Activated CD4-positive, alpha-beta T cell treated with anti-CD3 and anti-CD28 coated beads for 36 hours (primary cell): Measurements from ENCODE around the gene TMEM213. TPM values are rescaled to one million over a fixed set of nuclear protein-coding genes. Genes with fewer than 3 reads are reported as not detected.
"Not testable (repeated sequence)": the region's sequence is repeated elsewhere in the genome, so short reads cannot be mapped to it uniquely, and the experiment has no call there.

Experiments used
- ATAC-seq: fragments of 200-7000 bp; cut with Tn5 transposase; one replicate; pipeline ENCODE4 v1.10.0; 2021; ENCODE audit warnings: mild to moderate bottlenecking, moderate library complexity
- CTCF ChIA-PET: fragments of 350-600 bp; sonication (Branson Sonifier 250); formaldehyde crosslinking; loops from one replicate; lab custom pipeline; 2021; ENCODE audit warnings: antibody characterized with exemption; lab: Charles Lee
- POLR2A ChIA-PET: fragments of 350-600 bp; sonication (Branson Sonifier 250); formaldehyde crosslinking; loops from one replicate; lab custom pipeline; 2021; ENCODE audit warnings: antibody characterized with exemption, inconsistent platforms; lab: Charles Lee
- DNase-seq: peaks from one replicate; pipeline ENCODE4 v3.0.0-alpha.2; 2020
- H3K27ac Mint-ChIP-seq: one replicate; pipeline ENCODE4 v1.8.0; 2021; ENCODE audit warnings: mixed read lengths
- H3K27me3 Mint-ChIP-seq: one replicate; pipeline ENCODE4 v1.8.0; 2021; ENCODE audit warnings: mixed read lengths
- H3K36me3 Mint-ChIP-seq: one replicate; pipeline ENCODE4 v1.8.0; 2021; ENCODE audit warnings: low read depth, mixed read lengths
- H3K4me1 Mint-ChIP-seq: one replicate; pipeline ENCODE4 v1.8.0; 2021; ENCODE audit warnings: mixed read lengths
- H3K4me3 Mint-ChIP-seq: one replicate; pipeline ENCODE4 v1.8.0; 2021; ENCODE audit warnings: mild to moderate bottlenecking, moderate library complexity, mixed read lengths
- H3K9me3 Mint-ChIP-seq: one replicate; pipeline ENCODE4 v1.8.0; 2021; ENCODE audit warnings: low read depth, mixed read lengths
- intact Hi-C, 2 experiments: fragments of 100-400 bp; cut with DNase I in 1 of 2; cut with micrococcal nuclease in 1 of 2; formaldehyde crosslinking; loops; one replicate each; pipeline versions ENCODE4 v1.14.2 to v1.15.1; 2022 to 2024; cut with DNase I, micrococcal nuclease
- total RNA-seq, 2 experiments: library from RNA; stranded (reverse); gene quantifications; one replicate each; pipeline ENCODE4 v1.2.3, GENCODE V29; 2021

TMEM213 gene
- total RNA-seq, 2 experiments from 2014 or later = not detected

GRCh38 chr7:138756591-138757242 lies 41.1 kb upstream of the TMEM213 start:
- DNase-seq (no peak), ATAC-seq (no peak)
- Mint-ChIP-seq H3K4me1 (peaks cover 40% of the 10 kb centered on the region), H3K27me3 (no peaks in the 10 kb centered on the region), H3K36me3 (no peaks in the 10 kb centered on the region), H3K9me3 (no peaks in the 10 kb centered on the region), H3K27ac (peak overlapping the region; percentile 58), H3K4me3 (no peak overlapping the region)
- ChIA-PET CTCF (interaction anchor here (1.0 kb wide), 1 partner anchor 130 kb away, joined by 3 read pairs; no protein-coding TSS in a partner anchor), POLR2A (no interaction called here)
- intact Hi-C loops = no loop called here

- Mint-ChIP-seq H3K4me1 (no peaks in the 10 kb centered on the region), H3K9me3 (no peaks in the 10 kb centered on the region), H3K27ac (no peak overlapping the region), H3K36me3 (no peaks in the 10 kb centered on the region), H3K4me3 (no peak overlapping the region), H3K27me3 (no peaks in the 10 kb centered on the region)
- POLR2A ChIA-PET = interaction anchor here (0.6 kb wide), 1 partner anchor 73 kb away, joined by 3 read pairs; no protein-coding TSS in a partner anchor
- CTCF ChIA-PET = interaction anchor here (0.7 to 1.2 kb wide), 2 partner anchors 55 to 767 kb away, joined by 4 to 5 read pairs; partner anchors contain the start of gene CREB3L2
- DNase-seq (no peak), ATAC-seq (no peak)
- intact Hi-C loops = no loop called here
Observed at GRCh38 chr7:138768241-138768640, 29.6 kb upstream of the TMEM213 start.

- no peaks in the 10 kb centered on the region for H3K27me3 Mint-ChIP-seq
- no peak for DNase-seq
- no peaks in the 10 kb centered on the region for H3K4me1 Mint-ChIP-seq
- no peaks in the 10 kb centered on the region for H3K36me3 Mint-ChIP-seq
- no peak for ATAC-seq
- H3K9me3 Mint-ChIP-seq = no peaks in the 10 kb centered on the region
- no peak overlapping the region for H3K27ac Mint-ChIP-seq
- H3K4me3 Mint-ChIP-seq = no peak overlapping the region
- POLR2A ChIA-PET = no interaction called here
- CTCF ChIA-PET = interaction anchor here (0.7 kb wide), 1 partner anchor 19 kb away, joined by 3 read pairs; no protein-coding TSS in a partner anchor
- intact Hi-C loops = no loop called here
Observed at GRCh38 chr7:138770904-138771303, 26.9 kb upstream of the TMEM213 start.

DNA sequence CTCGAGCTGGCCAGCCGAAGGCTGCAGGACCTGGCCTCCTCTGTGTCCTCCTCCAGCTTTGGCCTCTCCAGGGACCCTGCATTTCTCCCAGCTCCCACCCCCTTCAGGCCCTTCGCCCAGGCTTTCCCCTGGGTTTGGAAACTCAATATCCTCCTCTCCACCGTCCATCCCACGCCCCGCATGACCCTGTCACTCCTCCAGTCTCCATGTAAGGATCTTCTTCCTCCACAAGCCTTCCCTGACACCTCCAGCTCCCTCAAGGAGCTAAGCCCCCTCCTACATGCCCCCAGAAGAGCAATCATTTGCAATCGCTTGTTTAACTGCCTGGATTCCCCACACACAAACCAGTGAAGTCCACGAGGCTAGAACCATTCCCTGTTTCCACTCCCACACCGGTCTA lies 24.6 kb upstream of the TMEM213 start:
- H3K27me3 Mint-ChIP-seq = no peaks in the 10 kb centered on the region
- CTCF ChIA-PET = interaction anchor here (0.7 kb wide), 1 partner anchor 193 kb away, joined by 3 read pairs; no protein-coding TSS in a partner anchor
- no peaks in the 10 kb centered on the region for H3K36me3 Mint-ChIP-seq
- no peak overlapping the region for H3K27ac Mint-ChIP-seq
- ATAC-seq (no peak), DNase-seq (no peak)
- H3K9me3 Mint-ChIP-seq = no peaks in the 10 kb centered on the region
- no peak overlapping the region for H3K4me3 Mint-ChIP-seq
- no peaks in the 10 kb centered on the region for H3K4me1 Mint-ChIP-seq
- intact Hi-C loops = no loop called here
- POLR2A ChIA-PET = no interaction called here

DNA sequence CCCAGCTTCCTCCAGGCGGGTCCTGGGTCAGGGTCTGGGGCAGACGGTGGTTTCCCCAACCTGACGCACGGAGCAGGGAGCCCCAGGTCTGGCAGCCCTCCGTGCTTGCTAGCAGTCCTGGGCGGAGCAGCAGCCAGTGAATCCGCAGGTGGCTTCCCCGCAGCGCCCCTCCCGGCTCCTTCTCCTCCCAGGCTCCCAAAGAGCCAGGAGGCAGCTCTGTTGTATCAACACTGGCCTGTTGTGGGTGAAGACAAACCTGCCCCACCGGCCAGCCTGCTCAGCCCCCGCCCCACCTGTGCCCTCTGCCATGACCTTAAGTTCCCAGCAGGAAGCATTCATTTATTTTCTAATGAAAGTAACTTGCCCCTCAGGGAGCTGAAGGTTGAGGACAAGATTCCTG lies 24.0 kb upstream of the TMEM213 start:
- DNase-seq (no peak), ATAC-seq (no peak)
- Mint-ChIP-seq H3K4me3 (no peak overlapping the region), H3K36me3 (no peaks in the 10 kb centered on the region), H3K27ac (no peak overlapping the region), H3K27me3 (no peaks in the 10 kb centered on the region), H3K4me1 (no peaks in the 10 kb centered on the region), H3K9me3 (no peaks in the 10 kb centered on the region)
- ChIA-PET CTCF (no interaction called here), POLR2A (no interaction called here)
- intact Hi-C loops = no loop called here

GRCh38 chr7:138776166-138776833 lies 21.5 kb upstream of the TMEM213 start:
- Mint-ChIP-seq H3K27me3 (no peaks in the 10 kb centered on the region), H3K27ac (no peak overlapping the region), H3K36me3 (no peaks in the 10 kb centered on the region), H3K9me3 (peaks cover 1% of the 10 kb centered on the region), H3K4me3 (no peak overlapping the region), H3K4me1 (no peaks in the 10 kb centered on the region)
- CTCF ChIA-PET = no interaction called here
- POLR2A ChIA-PET = no interaction called here
- intact Hi-C loops = no loop called here
- ATAC-seq (no peak), DNase-seq (no peak)

GRCh38 chr7:138781004-138781403 lies 16.8 kb upstream of the TMEM213 start:
- Mint-ChIP-seq H3K4me3 (no peak overlapping the region), H3K9me3 (peaks cover 7% of the 10 kb centered on the region), H3K27ac (no peak overlapping the region), H3K36me3 (no peaks in the 10 kb centered on the region), H3K4me1 (no peaks in the 10 kb centered on the region), H3K27me3 (no peaks in the 10 kb centered on the region)
- ChIA-PET POLR2A (no interaction called here), CTCF (interaction anchor here (0.6 kb wide), 1 partner anchor 434 kb away, joined by 3 read pairs; no protein-coding TSS in a partner anchor)
- intact Hi-C loops = no loop called here
- DNase-seq (no peak), ATAC-seq (no peak)

GRCh38 chr7:138784692-138785091 lies 13.1 kb upstream of the TMEM213 start:
- H3K4me3 Mint-ChIP-seq = no peak overlapping the region
- H3K9me3 Mint-ChIP-seq = peaks cover 18% of the 10 kb centered on the region
- no peaks in the 10 kb centered on the region for H3K4me1 Mint-ChIP-seq
- ChIA-PET POLR2A (no interaction called here), CTCF (no interaction called here)
- DNase-seq (no peak), ATAC-seq (no peak)
- H3K27me3 Mint-ChIP-seq = no peaks in the 10 kb centered on the region
- intact Hi-C loops = no loop called here
- peaks cover 2% of the 10 kb centered on the region for H3K36me3 Mint-ChIP-seq
- no peak overlapping the region for H3K27ac Mint-ChIP-seq

GRCh38 chr7:138785587-138786437 lies 12.0 kb upstream of the TMEM213 start:
- H3K4me1 Mint-ChIP-seq = no peaks in the 10 kb centered on the region
- no peak for ATAC-seq

DNA sequence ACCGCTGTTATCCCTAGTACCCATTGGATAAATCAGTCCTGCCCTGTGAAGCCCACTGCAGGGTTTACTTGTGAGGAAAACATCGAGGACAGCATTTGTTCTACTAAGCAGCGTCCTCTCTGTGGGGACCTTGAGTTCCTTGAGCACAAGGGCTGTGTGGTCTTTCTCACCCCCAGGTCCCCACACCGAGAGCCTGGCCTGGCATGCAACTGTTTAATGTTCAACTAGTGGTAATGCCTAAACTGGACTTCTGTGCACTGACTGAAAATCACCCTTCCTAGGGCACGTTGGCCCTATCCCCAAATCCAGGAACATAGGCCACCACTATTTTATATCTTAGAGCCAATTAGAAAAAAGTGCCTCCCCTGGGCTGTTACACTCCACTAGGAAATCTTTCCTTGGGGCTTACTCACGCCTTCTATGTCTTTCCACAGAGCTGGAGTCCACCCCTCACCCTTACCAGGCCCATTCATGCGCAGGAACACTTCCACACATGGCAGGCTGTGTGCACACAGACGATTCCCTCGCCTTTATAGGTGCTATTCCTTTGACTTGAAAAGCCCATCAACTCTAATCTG lies 1.7 kb upstream of the TMEM213 start:
- H3K4me3 Mint-ChIP-seq = no peak overlapping the region
- POLR2A ChIA-PET = no interaction called here
- H3K4me1 Mint-ChIP-seq = peaks cover 2% of the 10 kb centered on the region
- H3K36me3 Mint-ChIP-seq = no peaks in the 10 kb centered on the region
- no peaks in the 10 kb centered on the region for H3K9me3 Mint-ChIP-seq
- intact Hi-C loops = no loop called here
- CTCF ChIA-PET = no interaction called here
- H3K27ac Mint-ChIP-seq = no peak overlapping the region
- ATAC-seq (no peak), DNase-seq (no peak)
- H3K27me3 Mint-ChIP-seq = peaks cover 2% of the 10 kb centered on the region

More at GRCh38 chr7:138785587-138786437, 12.0 kb upstream of the TMEM213 start:
- intact Hi-C loops = no loop called here
- peaks cover 18% of the 10 kb centered on the region for H3K9me3 Mint-ChIP-seq
- ChIA-PET CTCF (no interaction called here), POLR2A (no interaction called here)
- H3K27ac Mint-ChIP-seq = no peak overlapping the region
- DNase-seq = no peak
- H3K27me3 Mint-ChIP-seq = no peaks in the 10 kb centered on the region
- H3K4me3 Mint-ChIP-seq = no peak overlapping the region
- peaks cover 2% of the 10 kb centered on the region for H3K36me3 Mint-ChIP-seq

GRCh38 chr7:138797046-138797445 lies 748 bp upstream of the TMEM213 start:
- H3K36me3 Mint-ChIP-seq, CTCF ChIA-PET, intact Hi-C loops, H3K4me1 Mint-ChIP-seq, H3K9me3 Mint-ChIP-seq, H3K4me3 Mint-ChIP-seq, ATAC-seq, POLR2A ChIA-PET, H3K27ac Mint-ChIP-seq, H3K27me3 Mint-ChIP-seq, DNase-seq: not testable (repeated sequence)
